Measurements from ENCODE around the gene PLCL2.

Gene PLCL2

DNA sequence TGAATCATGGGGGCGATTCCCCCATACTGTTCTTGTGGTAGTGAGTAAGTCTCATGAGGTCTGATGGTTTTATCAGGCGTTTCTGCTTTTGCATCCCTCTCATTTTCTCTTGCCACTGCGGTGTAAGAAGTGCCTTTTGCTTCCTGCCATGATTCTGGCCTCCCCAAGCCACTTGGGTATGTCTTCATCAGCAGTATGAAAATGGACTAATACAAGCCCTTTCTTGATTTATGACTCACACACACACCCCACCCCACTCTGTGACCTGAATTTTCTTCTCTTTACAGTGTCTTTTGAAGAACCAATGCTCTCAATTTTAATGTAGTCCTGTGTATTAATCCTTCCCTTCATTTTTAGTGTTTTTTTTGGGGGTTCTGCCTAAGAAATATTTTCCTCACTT, 244.8 kb downstream of the PLCL2 start:
- DNase-seq, result no peak

GRCh38 chr3:17130956-17131355, 246.2 kb downstream of the PLCL2 start:
- DNase-seq, result no peak

GRCh38 chr3:17132286-17133115, 247.7 kb downstream of the PLCL2 start:
- no peak for DNase-seq

DNA sequence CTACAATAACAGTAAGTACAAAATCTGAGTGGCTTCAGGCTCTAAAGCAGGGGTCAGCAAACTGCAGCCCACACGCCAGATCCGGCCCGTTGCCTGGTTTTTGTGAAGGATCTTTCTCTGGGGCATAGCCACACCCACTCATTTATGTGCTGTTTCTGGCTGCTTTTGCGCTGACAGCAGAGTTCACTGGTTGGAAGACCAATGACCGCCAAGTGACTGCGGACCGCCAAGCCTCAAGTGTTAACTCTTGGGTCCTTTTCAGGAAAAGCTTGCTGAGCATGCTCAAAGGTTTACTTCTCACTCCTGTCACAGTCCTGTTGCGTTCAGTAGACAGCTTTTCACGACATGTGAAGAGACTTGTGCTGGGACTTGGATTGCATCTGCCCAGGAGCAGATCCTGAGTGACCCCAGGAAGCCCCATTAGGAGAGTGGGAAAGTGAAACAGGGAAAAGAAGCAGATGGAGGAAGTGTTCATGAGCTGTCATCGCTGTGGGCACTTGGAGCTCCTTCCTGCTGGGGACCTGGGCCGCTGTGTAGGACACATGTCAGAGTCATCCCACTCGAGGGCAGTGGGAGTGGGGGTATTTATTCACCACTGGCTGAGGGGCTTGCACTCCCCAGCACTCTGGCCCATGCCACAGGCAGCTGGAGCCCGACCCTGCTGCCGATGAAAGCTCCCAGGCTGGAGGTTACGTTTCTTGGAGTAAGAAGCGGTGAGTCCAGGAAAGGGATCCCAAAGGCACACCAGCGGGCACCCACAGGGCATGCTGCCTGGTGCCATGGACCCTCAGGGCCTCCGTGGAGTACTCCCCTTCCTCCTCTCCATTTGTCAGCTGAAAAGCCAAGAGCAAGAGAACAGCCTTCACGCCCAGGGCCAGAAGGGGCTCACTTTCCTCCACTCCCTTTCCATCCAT, 249.1 kb downstream of the PLCL2 start:
- DNase-seq, result no peak

GRCh38 chr3:17135696-17136095, 250.9 kb downstream of the PLCL2 start:
- DNase-seq, result no peak

- no peak for DNase-seq
These were observed 251.5 kb downstream of the PLCL2 start for GRCh38 chr3:17136136-17136721.

GRCh38 chr3:17137321-17137826, 252.6 kb downstream of the PLCL2 start:
- DNase-seq, result no peak

DNA sequence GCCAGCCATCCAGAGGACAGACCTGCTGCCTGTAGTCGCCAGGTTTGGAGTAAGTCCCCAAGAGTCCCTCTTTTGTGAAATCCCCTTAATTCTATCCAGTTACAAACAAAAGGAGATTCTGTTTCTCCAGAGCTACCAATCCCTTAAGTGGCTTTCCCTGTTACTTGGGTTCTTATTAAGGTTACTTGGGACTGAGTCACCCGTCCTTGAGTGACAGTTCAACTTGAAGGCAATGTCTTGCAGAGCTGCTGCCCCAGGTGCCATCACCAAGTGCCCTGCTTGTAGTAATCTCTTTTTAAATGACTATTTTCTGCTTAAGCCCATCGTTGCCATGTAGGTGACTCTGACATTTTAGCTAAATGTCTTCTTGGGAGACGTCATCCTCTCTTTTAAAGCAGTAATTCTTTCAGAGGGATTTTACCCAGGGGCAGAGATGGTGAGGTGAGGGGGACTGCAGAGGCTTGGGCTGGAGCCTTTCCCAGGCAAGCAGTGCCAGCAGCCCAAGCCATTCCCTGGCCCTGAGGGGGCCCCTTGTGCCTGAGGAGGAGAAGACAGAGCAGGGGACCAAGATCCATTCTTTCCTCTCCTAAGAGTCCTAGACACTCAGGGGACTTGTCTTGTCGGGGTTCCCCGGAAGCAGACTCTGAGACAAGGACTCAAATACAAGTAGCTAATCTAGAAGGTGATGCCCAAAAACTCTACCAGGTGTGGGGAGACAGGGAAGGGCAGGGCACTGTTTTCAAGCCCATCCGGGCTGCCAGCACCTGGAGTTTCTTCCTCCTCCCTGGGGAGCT, 253.7 kb downstream of the PLCL2 start:
- DNase-seq, result no peak

All from activated CD4-positive, alpha-beta T cell treated with anti-CD3 and anti-CD28 coated beads, Interleukin-2, amount 50 U/mL, for 16 hours (primary cell).